H1 (cell line): ENCODE results near the gene STAG1. TPM values are rescaled to one million over a fixed set of nuclear protein-coding genes. Genes with fewer than 3 reads are reported as not detected.
"Not testable (repeated sequence)": the region's sequence is repeated elsewhere in the genome, so short reads cannot be mapped to it uniquely, and the experiment has no call there.

Source experiments
- CTCF ChIA-PET: fragments of 300-600 bp; sonication (Branson Sonifier 250); formaldehyde crosslinking; loops from one replicate; lab custom pipeline; 2021; ENCODE audit not compliant: partially characterized antibody; lab: Charles Lee
- POLR2A ChIA-PET: fragments of 300-600 bp; sonication (Branson Sonifier 250); formaldehyde crosslinking; loops from one replicate; lab custom pipeline; 2021; ENCODE audit warnings: inconsistent platforms; ENCODE audit not compliant: partially characterized antibody; lab: Charles Lee
- DNase-seq, 2 experiments: peaks; one replicate each; pipeline versions ENCODE4 v3.0.0 to v3.0.0-alpha.2; 2010 to 2022; ENCODE audit warnings: low spot score in 2 of 2, low read depth in 1 of 2, mixed read lengths in 1 of 2
- FAIRE-seq: peaks from 2 replicates; lab custom pipeline; 2011; peaks lifted over from hg19 to GRCh38; lab: Jason Lieb, UNC
- H2AFZ ChIP-seq: 2 replicates; pipeline ENCODE4 v1.8.1; 2012; ENCODE audit warnings: low read length, inconsistent platforms
- H2AK5ac ChIP-seq: 2 replicates; pipeline ENCODE4 v1.6.1; 2013; ENCODE audit warnings: low read depth, low read length
- H2BK120ac ChIP-seq: replicated peaks from 2 replicates; pipeline ENCODE3; 2013; ENCODE audit warnings: low read depth, low read length, inconsistent platforms
- H2BK12ac ChIP-seq: 2 replicates; pipeline ENCODE4 v1.6.1; 2013; ENCODE audit warnings: low read depth, low read length
- H2BK15ac ChIP-seq: 2 replicates; pipeline ENCODE4 v1.6.1; 2013; ENCODE audit warnings: low read length
- H2BK20ac ChIP-seq: 2 replicates; pipeline ENCODE4 v1.6.1; 2013; ENCODE audit warnings: low read length
- H2BK5ac ChIP-seq: 2 replicates; pipeline ENCODE4 v1.6.1; 2013; ENCODE audit warnings: low read depth, low read length
- H3K14ac ChIP-seq: 2 replicates; pipeline ENCODE4 v1.6.1; 2013; ENCODE audit warnings: inconsistent platforms; ENCODE audit not compliant: insufficient read length
- H3K18ac ChIP-seq: 2 replicates; pipeline ENCODE4 v1.6.1; 2013; ENCODE audit warnings: low read length; ENCODE audit errors: extremely low read depth
- H3K23ac ChIP-seq: 2 replicates; pipeline ENCODE4 v1.6.1; 2013; ENCODE audit warnings: inconsistent platforms; ENCODE audit not compliant: insufficient read length
- H3K23me2 ChIP-seq: 2 replicates; pipeline ENCODE4 v1.6.1; 2013; ENCODE audit warnings: low read depth, low read length
- H3K27ac ChIP-seq: 2 replicates; pipeline ENCODE4 v1.6.1; 2011; ENCODE audit warnings: low read depth, low read length, inconsistent platforms
- H3K27me3 ChIP-seq, 4 experiments: replicated peaks in 1 of 4; 1 replicate in 1 of 4; 2 replicates in 3 of 4; pipeline versions ENCODE4 v1.6.1 to v1.8.1; 2011 to 2013; ENCODE audit warnings: low read length in 3 of 4, mild to moderate bottlenecking in 3 of 4, inconsistent platforms in 2 of 4, mixed read lengths in 2 of 4, moderate library complexity in 1 of 4; ENCODE audit not compliant: control insufficient read depth in 3 of 4, insufficient read depth in 3 of 4; ENCODE audit errors: extremely low read depth in 1 of 4
- H3K36me3 ChIP-seq, 4 experiments: 2 replicates each; pipeline versions ENCODE4 v1.6.1 to v1.8.1; 2011 to 2013; ENCODE audit warnings: mild to moderate bottlenecking in 4 of 4, low read length in 3 of 4, moderate library complexity in 2 of 4, control low read depth in 1 of 4, inconsistent platforms in 1 of 4; ENCODE audit not compliant: insufficient read depth in 4 of 4, control insufficient read depth in 2 of 4
- H3K4ac ChIP-seq: replicated peaks from 2 replicates; pipeline ENCODE3; 2013; ENCODE audit warnings: low read length, low read depth, mixed read lengths, inconsistent platforms; ENCODE audit not compliant: insufficient read length
- H3K4me1 ChIP-seq, 4 experiments: replicated peaks in 1 of 4; 1 replicate in 1 of 4; 2 replicates in 3 of 4; pipeline versions ENCODE4 v1.6.1 to v1.8.1; 2011 to 2013; ENCODE audit warnings: low read length in 3 of 4, inconsistent platforms in 2 of 4, mixed read lengths in 1 of 4; ENCODE audit not compliant: insufficient read depth in 4 of 4, control insufficient read depth in 3 of 4
- H3K4me2 ChIP-seq, 2 experiments: 2 replicates each; pipeline versions ENCODE4 v1.6.1 to v1.8.1; 2011 to 2013; ENCODE audit warnings: low read depth in 2 of 2, low read length in 2 of 2, control low read depth in 1 of 2, inconsistent platforms in 1 of 2, mild to moderate bottlenecking in 1 of 2; ENCODE audit not compliant: insufficient read depth in 1 of 2
- H3K4me3 ChIP-seq, 4 experiments: fragments of 200-600, 300-600 bp in 1 of 4; sonication (generic), shearing (Covaris generic), sonication (Bioruptor Twin) in 1 of 4; 2 replicates each; pipeline versions ENCODE4 v1.5.1 to v1.8.1; 2011 to 2016; ENCODE audit warnings: low read length in 4 of 4, low read depth in 3 of 4, control low read depth in 2 of 4, inconsistent platforms in 2 of 4, mild to moderate bottlenecking in 2 of 4, mixed read lengths in 1 of 4, moderate library complexity in 1 of 4; ENCODE audit not compliant: insufficient read depth in 2 of 4; ENCODE audit errors: extremely low read depth in 1 of 4
- H3K56ac ChIP-seq: replicated peaks from 2 replicates; pipeline ENCODE3; 2013; ENCODE audit warnings: low read depth, mild to moderate bottlenecking, mixed read lengths, low read length, inconsistent platforms; ENCODE audit not compliant: insufficient read length
- H3K79me1 ChIP-seq: 2 replicates; pipeline ENCODE4 v1.6.1; 2013; ENCODE audit warnings: low read depth, low read length, control low read depth
- H3K79me2 ChIP-seq, 2 experiments: 2 replicates each; pipeline versions ENCODE4 v1.6.1 to v1.8.1; 2012 to 2013; ENCODE audit warnings: low read length in 2 of 2, mild to moderate bottlenecking in 2 of 2, inconsistent platforms in 1 of 2; ENCODE audit not compliant: insufficient read depth in 2 of 2, control insufficient read depth in 1 of 2
- H3K9ac ChIP-seq, 4 experiments: replicated peaks in 1 of 4; 1 replicate in 1 of 4; 2 replicates in 3 of 4; pipeline versions ENCODE4 v1.6.1 to v1.8.1; 2011 to 2013; ENCODE audit warnings: low read depth in 3 of 4, low read length in 3 of 4, control low read depth in 2 of 4, mild to moderate bottlenecking in 2 of 4, moderate library complexity in 2 of 4, inconsistent platforms in 1 of 4; ENCODE audit errors: extremely low read depth in 1 of 4
- H3K9me3 ChIP-seq, 2 experiments: 2 replicates each; pipeline versions ENCODE4 v1.6.1 to v1.8.1; 2012 to 2013; ENCODE audit warnings: mild to moderate bottlenecking in 2 of 2, moderate library complexity in 2 of 2, control low read depth in 1 of 2, inconsistent platforms in 1 of 2, low read depth in 1 of 2, low read length in 1 of 2, mixed read lengths in 1 of 2; ENCODE audit not compliant: insufficient read depth in 2 of 2
- H4K20me1 ChIP-seq, 2 experiments: replicated peaks in 1 of 2; 2 replicates each; pipeline versions ENCODE3 to v1.8.1; 2011 to 2013; ENCODE audit warnings: inconsistent platforms in 2 of 2, low read length in 2 of 2, mild to moderate bottlenecking in 1 of 2; ENCODE audit not compliant: insufficient read depth in 2 of 2, control insufficient read depth in 1 of 2
- H4K5ac ChIP-seq: 2 replicates; pipeline ENCODE4 v1.6.1; 2013; ENCODE audit warnings: low read length, low read depth, mixed read lengths, inconsistent platforms; ENCODE audit not compliant: insufficient read length
- H4K8ac ChIP-seq: 2 replicates; pipeline ENCODE4 v1.8.0; 2013; ENCODE audit warnings: mild to moderate bottlenecking, moderate library complexity, low read length, inconsistent platforms; ENCODE audit not compliant: insufficient read depth; ENCODE audit errors: extremely low read depth
- H4K91ac ChIP-seq: replicated peaks from 2 replicates; pipeline ENCODE3; 2013; ENCODE audit warnings: low read length, mixed read lengths, inconsistent platforms; ENCODE audit not compliant: insufficient read length
- WGBS, 2 experiments: shearing (Covaris generic) in 1 of 2; methylation state at CpG; one replicate each; pipeline versions ENCODE4 v1.1.6 to v1.1.7; 2013 to 2015; ENCODE audit warnings: low lambda C conversion rate in 2 of 2, mixed read lengths in 2 of 2, inconsistent platforms in 1 of 2, low coverage in 1 of 2, missing lambda C conversion rate in 1 of 2; ENCODE audit not compliant: insufficient replicate concordance in 2 of 2, insufficient coverage in 1 of 2, insufficient read length in 1 of 2; ENCODE audit errors: extremely low coverage in 1 of 2, missing lambda C conversion rate in 1 of 2; 5-methylcytosine and 5-hydroxymethylcytosine counted together
- polyA plus RNA-seq, 7 experiments: library from polyadenylated mRNA; depleted of rRNA in 3 of 7; stranded (reverse) in 5 of 7; unstranded in 2 of 7; fragments of >200 nt in 5 of 7; fragments of 200-250 nt in 2 of 7; gene quantifications; 1 replicate in 5 of 7; 2 replicates in 1 of 7; 4 replicates in 1 of 7; pipeline versions ENCODE4 v1.2.1 to v1.2.3, GENCODE V29; 2011 to 2013; ENCODE audit warnings: missing spikeins in 2 of 7, mixed read lengths in 2 of 7
- total RNA-seq: library from RNA; stranded (reverse); fragmentation: NEBNext Ultra II Directional; extraction: Animal tissue kit (Norgen Biotek cat#: 25700); gene quantifications from 2 replicates; pipeline ENCODE4 v1.2.1, GENCODE V29; 2021

Gene STAG1
- total and polyA plus RNA-seq, 2 of the 8 experiments (the other 6 are each of a cell fraction or from before 2014, with no cell fraction given) = 4.6 to 23.4 TPM

DNA sequence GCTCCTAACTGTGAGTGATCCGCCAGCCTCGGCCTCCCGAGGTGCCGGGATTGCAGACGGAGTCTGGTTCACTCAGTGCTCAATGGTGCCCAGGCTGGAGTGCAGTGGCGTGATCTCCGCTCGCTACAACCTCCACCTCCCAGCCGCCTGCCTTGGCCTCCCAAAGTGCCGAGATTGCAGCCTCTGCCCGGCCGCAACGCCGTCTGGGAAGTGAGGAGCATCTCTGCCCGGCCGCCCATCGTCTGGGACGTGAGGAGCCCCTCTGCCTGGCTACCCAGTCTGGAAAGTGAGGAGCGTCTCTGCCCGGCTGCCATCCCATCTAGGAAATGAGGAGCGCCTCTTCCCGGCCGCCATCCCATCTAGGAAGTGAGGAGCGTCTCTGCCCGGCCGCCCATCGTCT lies 29.3 kb downstream of the STAG1 start:
- H4K8ac ChIP-seq, H2AFZ ChIP-seq, H3K14ac ChIP-seq, H3K27me3 ChIP-seq, H2BK12ac ChIP-seq, H2BK120ac ChIP-seq, H2BK20ac ChIP-seq, H2BK5ac ChIP-seq, H3K27ac ChIP-seq, H3K23me2 ChIP-seq, DNase-seq, POLR2A ChIA-PET, H3K56ac ChIP-seq, H3K4ac ChIP-seq, H3K36me3 ChIP-seq, H3K18ac ChIP-seq, H3K9ac ChIP-seq, H3K9me3 ChIP-seq, H2BK15ac ChIP-seq, H4K5ac ChIP-seq, H3K79me1 ChIP-seq, H4K20me1 ChIP-seq, H3K4me3 ChIP-seq, CTCF ChIA-PET, H3K23ac ChIP-seq, H2AK5ac ChIP-seq, FAIRE-seq, H4K91ac ChIP-seq, H3K4me1 ChIP-seq, H3K4me2 ChIP-seq: not testable (repeated sequence)
- WGBS, 2 experiments = 100% methylated on average over 1 of the region's 27 CpGs; no CpG with 5 or more reads in 1 of the 2 experiments
- peaks cover 0 to 73% of the 10 kb centered on the region in 2 experiments; a peak in 3 of 4 replicates for H3K79me2 ChIP-seq

DNA sequence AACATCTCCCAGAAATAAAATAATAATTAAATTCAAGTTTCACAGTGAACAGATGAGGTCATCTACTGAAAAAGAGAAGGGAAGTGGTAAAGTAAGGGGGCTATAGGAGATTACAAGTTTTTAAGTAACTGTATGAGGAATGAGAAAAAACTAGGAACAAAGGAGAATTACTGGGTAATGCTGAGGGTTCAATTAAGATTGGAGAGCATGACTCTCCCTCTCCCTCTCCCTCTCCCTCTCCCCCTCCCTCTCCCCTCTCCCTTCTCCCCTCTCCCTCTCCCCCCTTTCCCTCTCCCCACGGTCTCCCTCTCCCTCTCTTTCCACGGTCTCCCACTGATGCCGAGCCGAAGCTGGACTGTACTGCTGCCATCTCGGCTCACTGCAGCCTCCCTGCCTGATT lies 29.8 kb downstream of the STAG1 start:
- POLR2A ChIA-PET, H2BK120ac ChIP-seq, H3K36me3 ChIP-seq, H4K5ac ChIP-seq, H2AK5ac ChIP-seq, H3K23me2 ChIP-seq, FAIRE-seq, H3K23ac ChIP-seq, H3K4me3 ChIP-seq, H2AFZ ChIP-seq, H4K20me1 ChIP-seq, H2BK5ac ChIP-seq, CTCF ChIA-PET, H3K4me2 ChIP-seq, DNase-seq, H3K14ac ChIP-seq, H3K18ac ChIP-seq, H2BK15ac ChIP-seq, H3K4ac ChIP-seq, H3K9me3 ChIP-seq, H4K91ac ChIP-seq, H2BK12ac ChIP-seq, H3K27me3 ChIP-seq, H3K4me1 ChIP-seq, H2BK20ac ChIP-seq, H3K56ac ChIP-seq, H3K79me1 ChIP-seq, H3K27ac ChIP-seq, H4K8ac ChIP-seq, H3K9ac ChIP-seq: not testable (repeated sequence)
- WGBS, 2 experiments = no CpG with 5 or more reads among the region's 5 CpGs
- peaks cover 0 to 74% of the 10 kb centered on the region in 2 experiments; a peak in 3 of 4 replicates for H3K79me2 ChIP-seq
